GM12878 (cell line): ENCODE data around the gene YWHAQ. TPM values are rescaled to one million over a fixed set of nuclear protein-coding genes. Genes with fewer than 3 reads are reported as not detected.

ENCODE experiments used
- CBX3 ChIP-seq: fragments of 200-600 bp; sonication (generic); IDR thresholded peaks from 2 replicates; pipeline ENCODE4 v1.6.1; 2016; ENCODE audit warnings: low read depth, borderline replicate concordance
- CHD1 ChIP-seq: IDR thresholded peaks from 2 replicates; pipeline ENCODE4 v1.6.1; 2012; ENCODE audit warnings: low read depth, low read length, improper control_type of control experiment
- CHD2 ChIP-seq: IDR thresholded peaks from 2 replicates; pipeline ENCODE4 v1.6.1; 2011; ENCODE audit warnings: low read depth, low read length, improper control_type of control experiment, borderline replicate concordance
- EP300 ChIP-seq, 2 experiments: fragments of 150-350 bp in 1 of 2; IDR thresholded peaks; 2 replicates each; pipeline ENCODE4 v1.6.1; 2011 to 2012; ENCODE audit warnings: low read depth in 2 of 2, low read length in 2 of 2, borderline replicate concordance in 1 of 2, improper control_type of control experiment in 1 of 2, inconsistent platforms in 1 of 2; ENCODE audit not compliant: control insufficient read depth in 1 of 2
- FOXK2 ChIP-seq: fragments of 450-650 bp; IDR thresholded peaks from 2 replicates; pipeline ENCODE4 v1.6.1; 2017; ENCODE audit warnings: mild to moderate bottlenecking, moderate library complexity
- JUNB ChIP-seq: IDR thresholded peaks from 2 replicates; pipeline ENCODE4 v1.6.1; 2016; ENCODE audit warnings: antibody characterized with exemption, mild to moderate bottlenecking
- MXI1 ChIP-seq: fragments of 150-350 bp; IDR thresholded peaks from 2 replicates; pipeline ENCODE4 v1.6.1; 2011; ENCODE audit warnings: low read depth, mild to moderate bottlenecking, inconsistent platforms, low read length, improper control_type of control experiment
- NFYB ChIP-seq: IDR thresholded peaks from 2 replicates; pipeline ENCODE4 v1.6.1; 2011; ENCODE audit warnings: low read depth, mild to moderate bottlenecking, low read length, improper control_type of control experiment, moderate library complexity; ENCODE audit not compliant: insufficient read depth
- PML ChIP-seq: IDR thresholded peaks from 2 replicates; pipeline ENCODE4 v1.6.1; 2012; ENCODE audit warnings: low read length, inconsistent platforms
- SMARCA5 ChIP-seq: fragments of 450-650 bp; IDR thresholded peaks from 2 replicates; pipeline ENCODE4 v1.6.1; 2017; ENCODE audit warnings: mild to moderate bottlenecking
- SPI1 ChIP-seq: IDR thresholded peaks from 2 replicates; pipeline ENCODE4 v1.6.1; 2011; ENCODE audit warnings: low read depth, mild to moderate bottlenecking, low read length, moderate library complexity, borderline replicate concordance; ENCODE audit not compliant: insufficient read depth
- SREBF1 ChIP-seq: IDR thresholded peaks from 2 replicates; pipeline ENCODE4 v1.6.1; 2012; ENCODE audit warnings: mild to moderate bottlenecking, low read length
- SREBF2 ChIP-seq: IDR thresholded peaks from 2 replicates; pipeline ENCODE4 v1.6.1; 2012; ENCODE audit warnings: mild to moderate bottlenecking, low read length
- SRF ChIP-seq, 2 experiments: IDR thresholded peaks; 2 replicates each; pipeline ENCODE4 v1.6.1; 2011; ENCODE audit warnings: low read depth in 2 of 2, low read length in 2 of 2, mild to moderate bottlenecking in 1 of 2, moderate library complexity in 1 of 2
- WRNIP1 ChIP-seq: IDR thresholded peaks from 2 replicates; pipeline ENCODE4 v1.6.1; 2011; ENCODE audit warnings: low read depth, low read length, improper control_type of control experiment, borderline replicate concordance
- YBX1 ChIP-seq: fragments of 450-650 bp; IDR thresholded peaks from 2 replicates; pipeline ENCODE4 v1.6.1; 2016; ENCODE audit warnings: antibody characterized with exemption
- polyA plus RNA-seq, 11 experiments: library from polyadenylated mRNA; depleted of rRNA in 4 of 11; unstranded in 6 of 11; stranded (reverse) in 5 of 11; fragments of >200 nt; fragmentation: Nextera tagmentation in 4 of 11; fragmentation: Illumina TruSeq in 1 of 11; extraction: Ambion mirVana in 4 of 11; extraction: Trizol in 1 of 11; gene quantifications; 1 replicate in 1 of 11; 2 replicates in 10 of 11; pipeline versions ENCODE4 v1.2.1 to v1.2.3, GENCODE V29; 2011 to 2016; ENCODE audit warnings: inconsistent platforms in 2 of 11, missing spikeins in 2 of 11, low read depth in 1 of 11
- total RNA-seq, 4 experiments: library from RNA; depleted of rRNA in 3 of 4; stranded (reverse); fragments of >200 nt in 3 of 4; fragmentation: Illumina TruSeq in 1 of 4; extraction: Trizol in 1 of 4; gene quantifications; 2 replicates each; pipeline versions ENCODE4 v1.2.1 to v1.2.3, GENCODE V29; 2013 to 2021
- TF ChIP-seq, protein P1 (sequence below): fragments of 450-650 bp; IDR thresholded peaks from 2 replicates; pipeline ENCODE4 v1.6.1; 2017; ENCODE audit warnings: mild to moderate bottlenecking, low read depth, inconsistent platforms; ENCODE audit not compliant: poor library complexity, severe bottlenecking
- TF ChIP-seq, protein P2 (sequence below): fragments of 150-350 bp; IDR thresholded peaks from 2 replicates; pipeline ENCODE4 v1.6.1; 2016; ENCODE audit warnings: low read depth, low read length
- TF ChIP-seq, protein P3 (sequence below): fragments of 150-350 bp; IDR thresholded peaks from 2 replicates; pipeline ENCODE4 v1.6.1; 2014; ENCODE audit warnings: mild to moderate bottlenecking, low read depth, low read length
- TF ChIP-seq, protein P4 (sequence below): IDR thresholded peaks from 2 replicates; pipeline ENCODE4 v1.6.1; 2012; ENCODE audit warnings: low read length, inconsistent platforms

Gene YWHAQ
- total and polyA plus RNA-seq, 10 of the 15 experiments (the other 5 are each of a cell fraction or from before 2014, with no cell fraction given): 63.0 to 515 (median 219) TPM

DNA sequence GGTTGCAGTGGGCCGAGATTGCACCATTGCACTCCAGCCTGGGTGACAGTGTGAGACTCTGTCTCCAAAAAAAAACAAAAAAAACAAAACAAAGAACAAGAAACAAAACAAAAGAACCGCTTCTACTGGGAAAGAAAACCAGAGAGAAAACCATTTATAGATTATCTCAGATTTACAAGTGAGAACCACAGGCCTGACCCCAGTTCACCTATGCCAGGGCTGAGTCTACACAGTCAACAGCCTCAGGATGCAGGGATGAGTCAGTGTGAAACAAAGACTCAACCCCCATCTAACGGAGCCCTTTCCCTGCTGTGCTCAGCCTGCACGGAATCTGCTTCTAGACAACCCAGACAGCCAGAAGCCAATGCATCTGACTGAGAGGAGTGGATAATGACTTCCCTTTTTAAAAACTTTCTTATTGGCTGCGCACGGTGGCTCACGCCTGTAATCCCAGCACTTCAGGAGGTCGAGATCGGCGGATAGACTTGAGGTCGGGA, 25.5 kb upstream of the YWHAQ start (continued):
- TF ChIP-seq, protein P1, sequence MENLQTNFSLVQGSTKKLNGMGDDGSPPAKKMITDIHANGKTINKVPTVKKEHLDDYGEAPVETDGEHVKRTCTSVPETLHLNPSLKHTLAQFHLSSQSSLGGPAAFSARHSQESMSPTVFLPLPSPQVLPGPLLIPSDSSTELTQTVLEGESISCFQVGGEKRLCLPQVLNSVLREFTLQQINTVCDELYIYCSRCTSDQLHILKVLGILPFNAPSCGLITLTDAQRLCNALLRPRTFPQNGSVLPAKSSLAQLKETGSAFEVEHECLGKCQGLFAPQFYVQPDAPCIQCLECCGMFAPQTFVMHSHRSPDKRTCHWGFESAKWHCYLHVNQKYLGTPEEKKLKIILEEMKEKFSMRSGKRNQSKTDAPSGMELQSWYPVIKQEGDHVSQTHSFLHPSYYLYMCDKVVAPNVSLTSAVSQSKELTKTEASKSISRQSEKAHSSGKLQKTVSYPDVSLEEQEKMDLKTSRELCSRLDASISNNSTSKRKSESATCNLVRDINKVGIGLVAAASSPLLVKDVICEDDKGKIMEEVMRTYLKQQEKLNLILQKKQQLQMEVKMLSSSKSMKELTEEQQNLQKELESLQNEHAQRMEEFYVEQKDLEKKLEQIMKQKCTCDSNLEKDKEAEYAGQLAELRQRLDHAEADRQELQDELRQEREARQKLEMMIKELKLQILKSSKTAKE: peak; percentile 96
- peak; percentile 78; the same call in 1 of the 2 replicates for TF ChIP-seq CHD2
- TF ChIP-seq SRF (IDR thresholded peaks at IDR 0.05; ENCODE audit: low read depth in 2 of 2, low read length in 2 of 2): peak in 1 of 2 experiments; percentile 65; a peak in 1 of 4 replicates
- no peak; the same call in 1 of the 2 replicates for TF ChIP-seq SMARCA5
- no peak for TF ChIP-seq MXI1
- TF ChIP-seq NFYB: 0 out of 2 replicates have a peak, but pooled peaks have one; percentile 28
- TF ChIP-seq SREBF2: no peak
- TF ChIP-seq CBX3: no peak
- TF ChIP-seq SPI1: peak; percentile 84
- TF ChIP-seq SREBF1: no peak
- TF ChIP-seq JUNB: peak; percentile 94
- TF ChIP-seq FOXK2: peak; percentile 64
- peak; percentile 89; the same call in 1 of the 2 replicates for TF ChIP-seq PML
- TF ChIP-seq, protein P2, sequence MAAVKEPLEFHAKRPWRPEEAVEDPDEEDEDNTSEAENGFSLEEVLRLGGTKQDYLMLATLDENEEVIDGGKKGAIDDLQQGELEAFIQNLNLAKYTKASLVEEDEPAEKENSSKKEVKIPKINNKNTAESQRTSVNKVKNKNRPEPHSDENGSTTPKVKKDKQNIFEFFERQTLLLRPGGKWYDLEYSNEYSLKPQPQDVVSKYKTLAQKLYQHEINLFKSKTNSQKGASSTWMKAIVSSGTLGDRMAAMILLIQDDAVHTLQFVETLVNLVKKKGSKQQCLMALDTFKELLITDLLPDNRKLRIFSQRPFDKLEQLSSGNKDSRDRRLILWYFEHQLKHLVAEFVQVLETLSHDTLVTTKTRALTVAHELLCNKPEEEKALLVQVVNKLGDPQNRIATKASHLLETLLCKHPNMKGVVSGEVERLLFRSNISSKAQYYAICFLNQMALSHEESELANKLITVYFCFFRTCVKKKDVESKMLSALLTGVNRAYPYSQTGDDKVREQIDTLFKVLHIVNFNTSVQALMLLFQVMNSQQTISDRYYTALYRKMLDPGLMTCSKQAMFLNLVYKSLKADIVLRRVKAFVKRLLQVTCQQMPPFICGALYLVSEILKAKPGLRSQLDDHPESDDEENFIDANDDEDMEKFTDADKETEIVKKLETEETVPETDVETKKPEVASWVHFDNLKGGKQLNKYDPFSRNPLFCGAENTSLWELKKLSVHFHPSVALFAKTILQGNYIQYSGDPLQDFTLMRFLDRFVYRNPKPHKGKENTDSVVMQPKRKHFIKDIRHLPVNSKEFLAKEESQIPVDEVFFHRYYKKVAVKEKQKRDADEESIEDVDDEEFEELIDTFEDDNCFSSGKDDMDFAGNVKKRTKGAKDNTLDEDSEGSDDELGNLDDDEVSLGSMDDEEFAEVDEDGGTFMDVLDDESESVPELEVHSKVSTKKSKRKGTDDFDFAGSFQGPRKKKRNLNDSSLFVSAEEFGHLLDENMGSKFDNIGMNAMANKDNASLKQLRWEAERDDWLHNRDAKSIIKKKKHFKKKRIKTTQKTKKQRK: no peak
- TF ChIP-seq CHD1: no peak
- TF ChIP-seq YBX1: no peak
- TF ChIP-seq, protein P3, sequence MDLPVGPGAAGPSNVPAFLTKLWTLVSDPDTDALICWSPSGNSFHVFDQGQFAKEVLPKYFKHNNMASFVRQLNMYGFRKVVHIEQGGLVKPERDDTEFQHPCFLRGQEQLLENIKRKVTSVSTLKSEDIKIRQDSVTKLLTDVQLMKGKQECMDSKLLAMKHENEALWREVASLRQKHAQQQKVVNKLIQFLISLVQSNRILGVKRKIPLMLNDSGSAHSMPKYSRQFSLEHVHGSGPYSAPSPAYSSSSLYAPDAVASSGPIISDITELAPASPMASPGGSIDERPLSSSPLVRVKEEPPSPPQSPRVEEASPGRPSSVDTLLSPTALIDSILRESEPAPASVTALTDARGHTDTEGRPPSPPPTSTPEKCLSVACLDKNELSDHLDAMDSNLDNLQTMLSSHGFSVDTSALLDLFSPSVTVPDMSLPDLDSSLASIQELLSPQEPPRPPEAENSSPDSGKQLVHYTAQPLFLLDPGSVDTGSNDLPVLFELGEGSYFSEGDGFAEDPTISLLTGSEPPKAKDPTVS: no peak
- peak; percentile 93 to 97 for TF ChIP-seq EP300 (IDR thresholded peaks at IDR 0.05; ENCODE audit: borderline replicate concordance in 1 of 2, control insufficient read depth in 1 of 2, low read depth in 2 of 2, low read length in 2 of 2)
- TF ChIP-seq, protein P4, sequence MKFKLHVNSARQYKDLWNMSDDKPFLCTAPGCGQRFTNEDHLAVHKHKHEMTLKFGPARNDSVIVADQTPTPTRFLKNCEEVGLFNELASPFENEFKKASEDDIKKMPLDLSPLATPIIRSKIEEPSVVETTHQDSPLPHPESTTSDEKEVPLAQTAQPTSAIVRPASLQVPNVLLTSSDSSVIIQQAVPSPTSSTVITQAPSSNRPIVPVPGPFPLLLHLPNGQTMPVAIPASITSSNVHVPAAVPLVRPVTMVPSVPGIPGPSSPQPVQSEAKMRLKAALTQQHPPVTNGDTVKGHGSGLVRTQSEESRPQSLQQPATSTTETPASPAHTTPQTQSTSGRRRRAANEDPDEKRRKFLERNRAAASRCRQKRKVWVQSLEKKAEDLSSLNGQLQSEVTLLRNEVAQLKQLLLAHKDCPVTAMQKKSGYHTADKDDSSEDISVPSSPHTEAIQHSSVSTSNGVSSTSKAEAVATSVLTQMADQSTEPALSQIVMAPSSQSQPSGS: peak; percentile 96
- no peak for TF ChIP-seq WRNIP1
